CD14-positive monocyte (primary cell): ENCODE results near the gene RDX. TPM values are rescaled to one million over a fixed set of nuclear protein-coding genes. Genes with fewer than 3 reads are reported as not detected.

Experiments used
- DNase-seq, 3 donors: peaks; one replicate each; pipeline ENCODE4 v3.0.0-alpha.2; 2011 to 2022
- H2AFZ ChIP-seq: 2 replicates; pipeline ENCODE4 v1.6.0; 2012; ENCODE audit warnings: mild to moderate bottlenecking, low read depth, low read length, inconsistent platforms; ENCODE audit not compliant: insufficient read depth, poor library complexity, severe bottlenecking
- H3K27ac ChIP-seq, 2 donors: 1 replicate in 1 of 2; 2 replicates in 1 of 2; pipeline ENCODE4 v1.5.1; 2012 to 2013; ENCODE audit warnings: low read length in 2 of 2, control low read depth in 1 of 2, inconsistent platforms in 1 of 2, low read depth in 1 of 2, mild to moderate bottlenecking in 1 of 2
- H3K27me3 ChIP-seq, 2 donors: one replicate each; pipeline versions ENCODE4 v1.6.0 to v1.6.1; 2011 to 2013; ENCODE audit warnings: low read length in 2 of 2; ENCODE audit not compliant: control insufficient read depth in 2 of 2, insufficient read depth in 2 of 2
- H3K36me3 ChIP-seq, 2 donors: replicated peaks in 1 of 2; 1 replicate in 1 of 2; 2 replicates in 1 of 2; pipeline versions ENCODE4 v1.5.1 to v1.6.1; 2012 to 2013; ENCODE audit warnings: low read length in 2 of 2, control low read depth in 1 of 2, inconsistent platforms in 1 of 2, mild to moderate bottlenecking in 1 of 2; ENCODE audit not compliant: insufficient read depth in 2 of 2, control insufficient read depth in 1 of 2
- H3K4me1 ChIP-seq, 2 donors: 1 replicate in 1 of 2; 2 replicates in 1 of 2; pipeline versions ENCODE4 v1.5.1 to v1.6.1; 2012 to 2013; ENCODE audit warnings: low read length in 2 of 2, control low read depth in 1 of 2, inconsistent platforms in 1 of 2, mild to moderate bottlenecking in 1 of 2, moderate library complexity in 1 of 2; ENCODE audit not compliant: insufficient read depth in 2 of 2, control insufficient read depth in 1 of 2
- H3K4me2 ChIP-seq: replicated peaks from 2 replicates; pipeline ENCODE3; 2012; ENCODE audit warnings: low read length, moderate library complexity, mild to moderate bottlenecking; ENCODE audit not compliant: poor library complexity, severe bottlenecking; ENCODE audit errors: extremely low read depth
- H3K4me3 ChIP-seq, 3 experiments: fragments of 200-600 bp in 1 of 3; sonication (generic) in 1 of 3; replicated peaks in 1 of 3; 1 replicate in 2 of 3; 2 replicates in 1 of 3; pipeline ENCODE4 v1.5.1; 2011 to 2013; ENCODE audit warnings: low read length in 3 of 3, mild to moderate bottlenecking in 3 of 3, control low read depth in 2 of 3, low read depth in 2 of 3, inconsistent platforms in 1 of 3, moderate library complexity in 1 of 3
- H3K79me2 ChIP-seq: 2 replicates; pipeline ENCODE4 v1.6.0; 2012; ENCODE audit warnings: mild to moderate bottlenecking, control low read depth, inconsistent platforms, low read length, moderate library complexity; ENCODE audit not compliant: insufficient read depth
- H3K9ac ChIP-seq: 2 replicates; pipeline ENCODE4 v1.6.0; 2017; ENCODE audit warnings: low read length, mild to moderate bottlenecking; ENCODE audit not compliant: insufficient read depth, poor library complexity, severe bottlenecking
- H3K9me3 ChIP-seq, 2 donors: replicated peaks in 1 of 2; 1 replicate in 1 of 2; 2 replicates in 1 of 2; pipeline versions ENCODE4 v1.5.1 to v1.6.1; 2012 to 2013; ENCODE audit warnings: low read length in 2 of 2, control low read depth in 1 of 2; ENCODE audit not compliant: control insufficient read depth in 1 of 2, insufficient read depth in 1 of 2
- H4K20me1 ChIP-seq: 2 replicates; pipeline ENCODE4 v1.6.0; 2012; ENCODE audit warnings: mild to moderate bottlenecking, low read length, control low read depth, moderate library complexity; ENCODE audit not compliant: insufficient read depth
- H3K27ac Mint-ChIP-seq, 7 donors: one replicate each; pipeline ENCODE4 v1.8.0; 2020; ENCODE audit warnings: mild to moderate bottlenecking in 7 of 7, mixed read lengths in 7 of 7, moderate library complexity in 6 of 7, inconsistent platforms in 2 of 7
- H3K27me3 Mint-ChIP-seq, 3 donors: one replicate each; pipeline ENCODE4 v1.8.0; 2021 to 2022; ENCODE audit warnings: low read depth in 3 of 3, mild to moderate bottlenecking in 3 of 3, mixed read lengths in 3 of 3, moderate library complexity in 3 of 3, inconsistent platforms in 1 of 3
- H3K36me3 Mint-ChIP-seq, 2 donors: one replicate each; pipeline ENCODE4 v1.8.0; 2020; ENCODE audit warnings: mixed read lengths in 2 of 2, inconsistent platforms in 1 of 2, mild to moderate bottlenecking in 1 of 2
- H3K4me1 Mint-ChIP-seq: one replicate; pipeline ENCODE4 v1.8.0; 2020; ENCODE audit warnings: mild to moderate bottlenecking, mixed read lengths
- H3K4me3 Mint-ChIP-seq, 2 donors: one replicate each; pipeline ENCODE4 v1.8.0; 2020; ENCODE audit warnings: mild to moderate bottlenecking in 2 of 2, mixed read lengths in 2 of 2, moderate library complexity in 1 of 2
- H3K9me3 Mint-ChIP-seq, 7 donors: one replicate each; pipeline ENCODE4 v1.8.0; 2020 to 2022; ENCODE audit warnings: mixed read lengths in 7 of 7, mild to moderate bottlenecking in 6 of 7, moderate library complexity in 6 of 7, inconsistent platforms in 2 of 7
- WGBS: methylation state at CpG from one replicate; pipeline ENCODE4 v1.1.5; 2013; ENCODE audit warnings: missing lambda C conversion rate; ENCODE audit not compliant: insufficient coverage; 5-methylcytosine and 5-hydroxymethylcytosine counted together
- intact Hi-C, 2 donors: fragments of 100-400 bp; cut with micrococcal nuclease; formaldehyde crosslinking; loops; one replicate each; pipeline versions ENCODE4 v1.15.0 to v1.15.1; 2023
- polyA plus RNA-seq, 3 donors: library from polyadenylated mRNA; depleted of rRNA in 1 of 3; unstranded in 2 of 3; stranded (reverse) in 1 of 3; fragments of 300-500 nt in 2 of 3; fragments of >200 nt in 1 of 3; fragmentation: Illumina TruSeq in 2 of 3; gene quantifications; 1 replicate in 2 of 3; 2 replicates in 1 of 3; pipeline ENCODE4 v1.2.3, GENCODE V29; 2012 to 2021
- TF ChIP-seq, protein P1 (sequence below): fragments of 200-600 bp; IDR thresholded peaks from one replicate; pipeline ENCODE4 v1.8.0; 2022; ENCODE audit warnings: antibody characterized with exemption, mild to moderate bottlenecking

The RDX gene
- polyA plus RNA-seq, 3 donors = 11.9 to 22.0 (median 20.9) TPM

DNA sequence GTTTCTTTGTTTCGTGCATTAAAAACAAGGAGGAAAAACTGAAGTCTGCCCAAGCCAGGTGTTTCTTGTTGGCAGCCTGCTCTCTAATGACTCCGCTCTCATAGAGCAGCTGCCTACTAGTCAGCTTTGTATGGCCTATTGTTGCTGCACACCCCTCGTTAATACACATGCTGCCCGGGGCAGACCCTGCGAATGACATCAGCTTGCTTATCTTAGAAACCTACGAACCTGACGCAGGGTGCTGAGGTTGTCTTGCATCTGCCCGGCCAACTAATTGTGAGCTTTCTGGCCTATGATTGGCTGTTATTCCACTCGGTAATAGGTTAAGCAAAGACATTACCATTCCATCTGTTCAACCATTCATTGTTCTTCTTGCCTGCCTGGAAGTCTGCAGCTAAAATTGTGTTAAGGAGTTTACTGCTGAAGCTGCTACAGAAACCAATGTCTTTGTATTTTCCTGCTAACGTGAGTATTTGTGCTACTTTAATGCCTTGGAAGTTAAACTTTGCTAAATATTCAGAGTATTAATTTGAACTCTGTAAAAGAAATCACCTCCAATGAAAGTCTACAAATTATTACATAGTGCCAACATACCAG lies 165.7 kb downstream of the RDX start:
- H3K36me3 ChIP-seq = no peaks in the 10 kb centered on the region
- TF ChIP-seq, protein P1, sequence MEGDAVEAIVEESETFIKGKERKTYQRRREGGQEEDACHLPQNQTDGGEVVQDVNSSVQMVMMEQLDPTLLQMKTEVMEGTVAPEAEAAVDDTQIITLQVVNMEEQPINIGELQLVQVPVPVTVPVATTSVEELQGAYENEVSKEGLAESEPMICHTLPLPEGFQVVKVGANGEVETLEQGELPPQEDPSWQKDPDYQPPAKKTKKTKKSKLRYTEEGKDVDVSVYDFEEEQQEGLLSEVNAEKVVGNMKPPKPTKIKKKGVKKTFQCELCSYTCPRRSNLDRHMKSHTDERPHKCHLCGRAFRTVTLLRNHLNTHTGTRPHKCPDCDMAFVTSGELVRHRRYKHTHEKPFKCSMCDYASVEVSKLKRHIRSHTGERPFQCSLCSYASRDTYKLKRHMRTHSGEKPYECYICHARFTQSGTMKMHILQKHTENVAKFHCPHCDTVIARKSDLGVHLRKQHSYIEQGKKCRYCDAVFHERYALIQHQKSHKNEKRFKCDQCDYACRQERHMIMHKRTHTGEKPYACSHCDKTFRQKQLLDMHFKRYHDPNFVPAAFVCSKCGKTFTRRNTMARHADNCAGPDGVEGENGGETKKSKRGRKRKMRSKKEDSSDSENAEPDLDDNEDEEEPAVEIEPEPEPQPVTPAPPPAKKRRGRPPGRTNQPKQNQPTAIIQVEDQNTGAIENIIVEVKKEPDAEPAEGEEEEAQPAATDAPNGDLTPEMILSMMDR = no peak
- intact Hi-C loops = no loop called here
- H3K4me2 ChIP-seq = no peak overlapping the region
- no peak overlapping the region for H3K27ac Mint-ChIP-seq
- H3K27ac ChIP-seq = no peak overlapping the region
- H3K4me1 Mint-ChIP-seq = no peaks in the 10 kb centered on the region
- no peaks in the 10 kb centered on the region for H3K27me3 Mint-ChIP-seq
- no peak overlapping the region for H3K9ac ChIP-seq
- H3K9me3 ChIP-seq = no peaks in the 10 kb centered on the region
- H3K4me1 ChIP-seq = no peaks in the 10 kb centered on the region
- H2AFZ ChIP-seq = no peak overlapping the region
- no peaks in the 10 kb centered on the region for H3K27me3 ChIP-seq
- no peak overlapping the region for H3K4me3 ChIP-seq
- WGBS = 97% methylated on average over 8 of the region's 10 CpGs
- peaks cover 0 to 7% of the 10 kb centered on the region in 2 donors for H3K36me3 Mint-ChIP-seq
- H3K9me3 Mint-ChIP-seq = no peaks in the 10 kb centered on the region
- H3K4me3 Mint-ChIP-seq = no peak overlapping the region
- DNase-seq = no peak
- H3K79me2 ChIP-seq = peaks cover 2% of the 10 kb centered on the region
- H4K20me1 ChIP-seq = no peaks in the 10 kb centered on the region

DNA sequence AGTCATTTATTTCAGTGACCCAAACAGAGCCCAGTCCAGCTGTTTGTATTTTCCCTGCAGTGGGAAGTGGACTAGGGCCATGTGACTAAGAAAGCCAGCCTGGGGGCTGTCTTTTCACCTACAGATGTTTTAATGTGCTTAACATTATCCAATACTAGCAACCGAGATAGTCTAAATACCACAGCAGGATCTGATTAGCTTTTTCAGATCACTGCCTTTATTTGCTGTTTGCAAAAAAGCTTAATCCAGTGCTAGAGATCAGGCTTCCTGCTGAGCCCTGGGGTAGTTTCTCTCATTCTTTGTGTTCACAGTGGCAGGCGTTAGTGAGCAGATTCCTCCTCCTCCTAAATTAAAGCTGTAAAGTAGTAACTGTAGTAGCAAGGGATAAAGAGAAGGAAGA lies 168.3 kb downstream of the RDX start:
- Histone ChIP-seq H3K27me3 (no peaks in the 10 kb centered on the region), H2AFZ (no peak overlapping the region), H3K4me3 (no peak overlapping the region), H4K20me1 (no peaks in the 10 kb centered on the region), H3K4me2 (no peak overlapping the region), H3K36me3 (no peaks in the 10 kb centered on the region), H3K79me2 (peaks cover 4% of the 10 kb centered on the region), H3K27ac (no peak overlapping the region), H3K9ac (no peak overlapping the region), H3K4me1 (no peaks in the 10 kb centered on the region), H3K9me3 (no peaks in the 10 kb centered on the region)
- Mint-ChIP-seq H3K36me3 (peaks cover 0 to 7% of the 10 kb centered on the region in 2 donors), H3K4me3 (no peak overlapping the region), H3K27me3 (no peaks in the 10 kb centered on the region), H3K27ac (peak overlapping the region in 1 of 7 donors; percentile 46), H3K9me3 (no peaks in the 10 kb centered on the region), H3K4me1 (no peaks in the 10 kb centered on the region)
- no CpG with 5 or more reads among the region's 2 CpGs for WGBS
- no peak for DNase-seq
- TF ChIP-seq, protein P1 = no peak
- intact Hi-C loops = no loop called here
